ENCODE measurements around the gene RAI14.

The RAI14 gene

DNA sequence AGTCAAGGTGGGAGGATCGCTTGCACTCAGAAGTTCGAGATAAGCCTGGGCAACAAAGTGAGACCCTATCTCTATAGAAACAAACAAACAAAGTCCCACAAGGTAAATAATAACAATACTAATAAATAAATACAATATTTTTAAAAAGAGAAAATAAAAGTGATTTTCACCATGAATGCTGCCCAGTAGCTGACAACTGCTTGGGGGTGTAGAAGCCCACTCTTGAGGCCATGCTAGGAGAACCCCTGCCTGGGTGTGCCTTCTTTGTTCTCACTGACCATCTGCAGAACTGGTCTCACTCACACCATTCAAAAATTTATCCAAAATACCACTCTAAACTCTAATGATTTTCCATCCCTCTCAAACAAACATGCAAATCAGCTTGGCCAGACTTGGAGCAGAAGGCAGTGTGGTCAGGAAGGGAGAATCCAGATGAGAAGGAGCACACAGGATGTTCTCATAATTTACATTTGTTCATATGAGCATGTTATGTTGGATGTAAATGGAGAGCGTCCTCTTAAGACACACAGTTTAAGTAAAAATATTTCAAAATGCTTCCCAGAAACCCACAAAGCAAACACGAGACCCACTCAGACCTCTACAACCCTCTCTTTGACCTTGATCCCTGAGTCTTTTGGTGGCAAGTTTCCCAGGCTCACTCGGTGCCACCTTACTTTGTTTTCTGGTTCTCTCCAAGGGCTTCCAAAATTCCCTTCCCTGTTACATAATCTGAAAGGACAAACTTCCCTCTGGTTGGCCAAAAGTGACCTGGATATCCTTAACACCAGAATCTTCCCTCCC lies 7.9 kb upstream of the RAI14 start:
- DNase-seq (ENCODE audit: low spot score) = no peak

DNA sequence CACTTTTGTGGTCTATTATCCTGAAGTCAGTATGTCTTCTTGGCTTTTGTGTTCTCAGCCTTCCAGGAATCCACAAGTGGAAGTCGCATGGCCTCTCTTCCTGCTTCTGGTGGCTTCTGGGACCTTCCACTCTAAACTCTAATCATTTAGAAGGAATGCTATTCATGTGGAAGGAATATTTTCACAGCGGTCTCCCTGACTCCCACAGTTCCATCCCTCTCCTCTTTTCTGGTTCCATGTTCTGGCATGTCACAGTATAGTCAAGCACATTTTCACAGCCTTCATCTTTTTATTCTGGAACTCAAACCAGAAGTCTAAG lies 7.3 kb upstream of the RAI14 start:
- DNase-seq (ENCODE audit: low spot score) = no peak

DNA sequence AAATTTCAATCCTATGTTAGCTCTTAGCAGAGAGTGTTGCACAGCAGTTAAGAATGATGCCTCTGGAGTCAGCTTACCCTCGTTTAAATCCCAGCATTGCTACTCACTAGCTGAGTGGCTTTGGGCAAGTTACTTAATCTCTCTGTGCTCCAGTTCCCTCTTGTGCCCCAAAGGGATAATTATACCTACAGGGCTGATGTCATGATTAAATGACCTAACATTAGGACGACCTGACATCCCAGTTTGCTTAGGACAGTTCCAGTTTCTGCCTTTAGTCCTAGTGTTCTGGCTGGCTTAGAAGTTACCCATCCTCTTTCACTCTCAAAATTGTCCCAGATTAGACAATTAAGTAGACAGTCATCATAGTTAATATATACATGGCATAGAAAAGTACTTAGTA lies 4.3 kb upstream of the RAI14 start:
- no peak for DNase-seq (ENCODE audit: low spot score)

DNA sequence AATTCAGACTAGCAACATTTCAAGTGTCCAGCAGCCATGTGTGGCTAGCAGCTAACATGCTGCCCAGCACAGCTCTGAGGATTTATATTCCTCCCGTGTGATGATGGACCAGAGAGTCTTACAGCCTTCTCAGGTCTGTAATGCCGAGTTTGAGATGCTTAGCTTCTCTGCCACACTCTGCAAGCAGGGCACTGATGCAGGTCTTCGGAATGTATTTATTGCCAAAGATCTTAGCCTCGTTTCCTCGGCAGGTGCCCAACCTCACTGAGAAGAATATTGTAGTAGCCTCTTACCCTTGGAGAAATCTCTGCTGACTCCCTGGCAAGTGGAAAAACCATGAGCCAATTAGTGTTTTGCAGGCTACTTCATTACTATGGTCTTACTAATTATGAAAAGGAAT lies 3.7 kb upstream of the RAI14 start:
- DNase-seq (ENCODE audit: low spot score) = no peak

DNA sequence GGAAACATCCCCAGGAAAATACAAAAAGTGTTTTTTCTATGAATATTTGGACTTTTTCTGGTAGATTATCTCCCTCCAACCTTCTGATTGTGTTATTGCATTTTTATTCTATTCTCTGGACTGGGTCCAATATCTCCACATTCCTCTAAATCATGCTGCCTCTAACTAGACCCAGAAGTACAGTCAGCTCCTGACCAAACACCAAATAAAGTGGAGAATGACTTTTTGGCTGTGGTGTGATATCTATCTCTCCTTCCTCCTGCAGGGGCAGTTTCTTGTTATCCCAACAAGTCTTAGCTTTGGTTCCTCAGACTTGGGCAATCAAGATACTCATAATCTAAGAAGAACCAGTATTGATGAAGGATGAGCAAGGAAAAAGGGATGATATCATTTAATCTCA lies 3.2 kb upstream of the RAI14 start:
- DNase-seq (ENCODE audit: low spot score) = no peak

DNA sequence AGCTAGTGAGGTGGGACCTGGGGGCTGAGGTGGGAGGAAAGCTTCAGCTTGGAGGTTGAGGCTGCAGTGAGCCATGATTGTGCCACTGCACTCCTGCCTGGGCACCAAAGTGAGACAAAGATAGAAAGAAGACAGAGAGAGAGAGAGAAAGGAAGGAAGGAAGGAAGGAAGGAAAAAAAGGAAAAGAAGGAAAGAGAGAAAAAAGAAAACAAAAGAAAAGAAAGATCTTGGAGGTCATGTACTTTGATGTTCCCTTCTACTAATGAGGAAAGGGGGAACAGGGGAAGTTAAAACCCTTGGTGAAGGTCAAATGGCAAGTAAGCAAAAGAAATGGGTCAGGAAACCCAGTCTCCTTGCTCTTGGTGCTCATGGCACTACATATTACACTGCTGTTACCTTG lies 2.4 kb upstream of the RAI14 start:
- DNase-seq (ENCODE audit: low spot score) = no peak

DNA sequence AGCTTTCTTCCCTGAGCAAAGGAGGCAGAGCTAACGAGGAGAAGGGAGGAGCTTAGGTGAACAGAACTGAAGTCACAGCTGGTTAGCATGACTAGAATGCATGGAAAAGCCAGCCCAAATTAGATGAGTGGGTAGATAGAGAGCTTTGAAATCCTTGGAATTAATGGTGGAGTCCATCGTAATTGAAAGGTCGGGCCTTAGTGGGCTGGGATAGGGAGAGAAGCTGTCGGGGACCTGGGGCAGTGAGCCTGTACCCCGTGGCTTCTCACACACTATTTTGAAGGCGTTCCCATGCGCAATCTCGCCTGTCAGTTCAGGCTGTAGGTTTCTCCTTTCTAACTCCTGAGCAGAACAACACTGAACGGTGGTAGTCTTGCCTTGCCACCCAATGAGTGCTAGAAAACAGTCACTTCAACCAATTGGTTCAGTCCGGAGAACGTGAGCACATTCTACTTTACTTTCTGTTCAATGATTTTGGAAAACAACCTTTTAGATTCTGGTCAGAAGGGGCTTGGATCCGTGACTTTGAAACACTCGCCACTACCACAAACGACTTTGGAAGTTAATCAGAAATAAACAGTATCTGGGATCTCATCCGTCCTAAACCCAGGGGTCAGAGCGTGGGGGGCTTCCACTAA lies 655 bp upstream of the RAI14 start:
- DNase-seq (ENCODE audit: low spot score) = no peak

DNA sequence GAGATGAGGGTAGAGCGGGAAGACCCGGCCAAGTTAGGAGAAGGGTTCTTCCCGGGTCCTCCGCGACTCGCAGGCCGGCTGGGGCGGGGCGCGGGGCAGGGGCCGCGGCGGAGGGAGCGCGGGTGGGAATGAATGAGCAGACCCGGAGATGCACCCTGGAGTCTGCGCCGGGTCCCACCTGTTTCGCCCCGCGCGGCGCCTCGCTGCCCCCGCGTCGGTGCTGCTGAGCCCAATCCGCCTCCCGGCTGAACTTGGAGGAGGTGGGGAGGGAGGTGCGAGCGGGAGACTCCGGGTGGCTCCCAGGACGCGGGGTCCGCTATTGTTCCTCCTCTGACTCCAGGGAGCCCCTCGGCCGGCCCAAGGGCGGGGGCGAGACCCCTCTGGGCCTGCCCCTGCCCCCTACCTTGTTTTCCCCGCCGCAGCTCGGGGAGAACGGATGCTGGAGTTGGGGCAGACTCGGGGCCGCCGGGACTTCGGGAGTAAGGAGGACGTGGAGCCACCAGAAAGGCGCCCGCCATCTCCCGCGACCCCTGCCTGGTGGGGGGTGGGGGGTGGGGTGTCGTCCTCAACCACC lies 659 bp downstream of the RAI14 start:
- DNase-seq (ENCODE audit: low spot score) = no peak

DNA sequence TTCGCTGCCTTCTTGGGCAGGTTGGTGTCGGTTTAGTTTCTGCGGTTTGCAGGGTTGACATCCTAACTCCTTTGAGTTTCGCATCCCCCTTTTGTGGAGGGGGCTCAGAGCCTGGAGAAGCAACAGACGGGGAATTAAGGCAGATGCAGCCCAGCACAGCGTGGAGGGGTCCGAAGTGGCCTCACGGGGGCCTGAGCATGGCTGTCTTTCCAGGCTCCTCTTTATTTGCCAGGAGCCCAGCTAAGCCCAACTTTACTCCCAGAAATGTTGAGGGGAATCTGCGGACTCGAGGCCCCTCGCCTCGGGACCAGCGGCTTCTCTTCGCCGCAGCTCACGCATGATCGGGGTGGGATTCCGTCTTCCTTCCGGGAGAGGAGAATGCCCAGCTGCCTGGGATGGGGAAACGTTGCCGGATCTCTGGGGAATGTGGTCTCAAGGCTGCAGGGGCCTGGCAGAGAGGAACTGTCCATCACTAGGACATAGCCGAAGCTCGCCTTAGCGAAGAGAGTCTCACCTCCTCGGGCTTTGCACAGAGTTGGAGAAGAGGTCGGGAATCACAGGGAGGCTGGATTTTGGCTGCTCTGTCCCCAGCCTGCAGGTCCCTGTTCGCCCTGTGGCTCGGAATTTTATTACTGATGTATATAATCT lies 1.3 kb downstream of the RAI14 start:
- no peak for DNase-seq (ENCODE audit: low spot score)

DNA sequence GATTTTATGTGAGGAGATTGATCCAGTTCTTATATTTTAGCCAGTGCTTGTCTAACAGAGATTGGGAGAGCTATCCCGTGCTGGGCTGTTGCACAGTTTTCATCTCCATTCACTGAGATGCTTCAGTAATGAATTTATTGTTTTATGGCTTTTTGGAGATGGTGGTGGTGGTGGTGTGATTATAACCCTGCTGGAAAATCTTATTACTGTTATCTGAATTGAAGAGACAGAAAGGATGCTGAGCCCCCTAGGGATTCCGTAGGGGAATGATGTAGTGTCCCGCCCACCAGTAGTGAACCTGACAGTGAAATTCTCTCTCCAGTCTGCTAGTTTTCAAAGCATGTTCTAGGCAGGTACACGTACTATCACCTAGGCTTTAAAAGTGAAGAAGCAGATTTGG lies 1.9 kb downstream of the RAI14 start:
- DNase-seq (ENCODE audit: low spot score) = no peak

DNA sequence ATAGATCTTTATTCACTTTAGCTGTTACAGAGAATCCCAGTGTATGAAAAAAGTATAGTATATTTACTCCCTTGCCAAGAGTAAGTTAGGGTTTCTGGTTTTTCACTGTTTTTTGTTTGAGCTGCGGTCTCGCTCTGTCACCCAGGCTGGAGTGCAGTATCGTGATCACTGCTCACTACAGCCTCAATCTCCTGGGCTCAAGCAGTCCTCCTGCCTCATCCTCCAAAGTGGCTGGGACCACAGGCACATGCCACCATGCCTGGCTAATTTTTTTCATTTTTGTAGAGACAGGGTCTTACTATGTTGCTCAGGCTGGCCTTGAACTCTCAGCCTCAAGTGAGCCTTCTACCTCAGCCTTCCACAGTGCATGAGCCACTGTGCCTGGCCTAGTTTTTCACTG lies 3.0 kb downstream of the RAI14 start:
- no peak for DNase-seq (ENCODE audit: low spot score)

DNA sequence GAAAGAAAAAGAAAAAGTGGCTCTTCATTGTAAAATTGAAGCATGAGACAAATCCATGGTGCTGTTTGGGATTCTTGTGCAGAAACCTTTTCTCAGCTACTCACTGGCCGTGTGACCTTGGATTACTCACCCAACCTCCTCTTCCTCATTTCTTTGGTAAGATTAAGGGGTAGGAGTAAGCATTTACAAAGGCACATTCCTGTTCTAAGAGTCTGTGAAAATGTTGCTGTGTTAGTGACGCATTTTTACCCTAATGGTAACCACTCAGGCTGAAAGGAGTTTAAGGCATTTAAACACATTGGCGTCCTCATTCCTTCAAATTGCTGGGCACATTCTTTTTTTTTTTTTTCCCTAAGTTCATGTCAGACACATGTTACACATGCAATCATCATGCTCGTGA lies 4.3 kb downstream of the RAI14 start:
- DNase-seq (ENCODE audit: low spot score) = no peak

DNA sequence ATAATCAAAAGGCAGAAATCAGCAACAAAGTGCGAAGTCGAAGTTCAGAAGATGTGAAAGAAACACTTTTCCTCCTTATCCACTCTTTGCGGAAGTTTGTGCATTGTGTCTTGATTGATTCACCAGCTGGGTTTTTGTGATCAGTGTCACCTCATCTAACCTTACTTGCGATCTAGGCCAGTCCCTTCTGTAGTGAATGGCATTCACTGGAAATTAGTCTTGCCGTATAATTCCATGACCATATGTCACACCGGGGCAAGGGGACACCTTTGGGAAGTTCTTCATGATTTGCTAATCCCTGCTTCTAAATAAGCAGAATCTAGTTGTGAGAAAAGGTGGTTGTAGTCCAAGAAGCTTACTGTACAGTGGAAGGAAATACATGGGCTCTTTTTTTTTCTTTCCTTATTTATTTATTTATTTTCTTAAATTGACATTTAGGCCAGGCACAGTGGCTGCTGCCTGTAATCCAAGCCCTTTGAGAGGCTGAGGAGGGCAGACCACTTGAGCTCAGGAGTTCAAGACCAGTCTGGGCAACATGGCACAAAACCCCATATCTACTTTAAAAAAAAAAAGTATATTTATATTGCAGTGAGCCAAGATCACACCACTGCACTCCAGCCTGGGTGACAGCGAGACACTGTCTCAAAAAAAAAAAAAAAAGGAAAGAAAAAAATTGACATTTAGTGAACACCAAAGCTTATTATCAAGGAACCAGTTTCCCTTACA lies 7.8 kb downstream of the RAI14 start:
- DNase-seq (ENCODE audit: low spot score) = no peak

DNA sequence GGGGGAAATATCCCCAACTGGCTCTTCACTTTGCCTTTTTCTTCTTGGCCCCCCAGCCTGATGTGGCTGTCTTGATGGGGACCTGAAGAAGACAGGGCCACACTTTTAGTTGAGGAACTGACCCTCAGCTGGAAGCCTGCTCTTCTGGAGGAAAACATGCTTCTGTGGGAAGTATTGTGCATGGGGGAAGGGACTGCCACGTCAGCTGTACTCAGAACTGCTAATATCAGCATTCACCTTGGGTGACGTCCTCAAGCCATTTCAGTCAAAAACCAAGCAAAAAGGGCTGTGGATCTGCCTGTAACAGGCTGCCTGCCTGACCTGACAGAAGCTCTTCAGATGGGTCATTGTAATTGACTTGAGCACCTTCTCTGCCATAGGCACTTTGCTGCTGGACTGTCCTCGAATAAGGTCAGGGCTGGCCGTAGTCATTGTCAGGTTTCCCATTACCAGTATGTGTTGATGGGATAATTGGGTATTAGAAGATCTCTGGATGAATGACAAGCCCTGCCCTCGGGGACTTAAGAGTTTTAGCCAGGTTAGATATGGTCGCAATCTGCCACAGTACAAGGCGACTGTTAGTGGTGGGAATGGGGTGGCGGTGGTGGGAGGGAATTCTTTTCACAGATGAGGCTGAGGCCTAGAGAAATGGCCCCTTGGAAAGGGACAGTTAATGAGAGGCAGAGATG lies 10.4 kb downstream of the RAI14 start:
- DNase-seq (ENCODE audit: low spot score) = no peak

DNA sequence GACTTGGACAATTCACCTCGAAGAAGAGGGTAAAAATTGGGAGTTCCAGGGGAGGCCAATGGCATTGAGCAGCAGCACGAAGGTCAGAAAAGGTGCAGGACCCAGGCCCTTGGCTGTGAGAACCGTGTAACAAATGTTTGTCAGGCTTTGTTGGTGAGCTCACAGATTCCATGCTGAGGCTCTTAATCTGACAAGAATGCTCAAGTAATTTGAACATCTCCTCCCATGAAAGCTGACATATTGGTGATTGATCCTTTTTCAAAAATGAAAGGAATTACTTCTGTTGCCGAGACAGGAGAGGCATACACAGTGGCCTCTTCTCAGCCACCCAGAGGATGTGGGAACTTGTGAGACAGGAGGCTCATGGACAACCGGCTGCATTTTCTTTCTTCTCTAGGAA lies 11.6 kb downstream of the RAI14 start:
- no peak for DNase-seq (ENCODE audit: low spot score)

DNA sequence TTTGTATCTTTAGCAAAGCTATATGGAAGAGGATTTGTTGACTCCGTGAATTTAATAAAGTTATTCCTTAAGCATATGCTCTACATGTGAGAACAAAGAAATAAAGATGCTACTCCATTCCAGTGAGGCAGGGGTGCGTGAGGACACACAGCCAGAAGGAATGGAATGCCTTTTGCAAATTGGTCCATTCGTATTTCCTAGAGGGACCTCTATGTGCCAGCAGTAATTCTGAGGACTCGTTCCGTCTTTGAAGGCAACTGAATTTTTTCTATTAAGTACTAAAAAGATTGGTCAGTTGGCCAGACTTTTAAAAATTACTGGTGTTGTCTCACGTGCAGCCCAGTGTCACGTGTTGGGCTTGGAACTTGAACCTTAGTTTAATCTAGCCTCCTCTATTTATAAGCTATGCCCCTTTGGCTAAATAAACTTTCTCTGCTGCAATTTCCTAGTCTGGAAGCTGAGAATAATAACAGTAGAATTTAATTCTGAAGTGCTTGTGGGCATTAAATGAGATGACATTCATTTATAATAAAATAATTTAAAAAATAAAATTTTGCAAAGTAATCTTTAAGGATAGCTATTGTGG lies 13.9 kb downstream of the RAI14 start:
- no peak for DNase-seq (ENCODE audit: low spot score)

DNA sequence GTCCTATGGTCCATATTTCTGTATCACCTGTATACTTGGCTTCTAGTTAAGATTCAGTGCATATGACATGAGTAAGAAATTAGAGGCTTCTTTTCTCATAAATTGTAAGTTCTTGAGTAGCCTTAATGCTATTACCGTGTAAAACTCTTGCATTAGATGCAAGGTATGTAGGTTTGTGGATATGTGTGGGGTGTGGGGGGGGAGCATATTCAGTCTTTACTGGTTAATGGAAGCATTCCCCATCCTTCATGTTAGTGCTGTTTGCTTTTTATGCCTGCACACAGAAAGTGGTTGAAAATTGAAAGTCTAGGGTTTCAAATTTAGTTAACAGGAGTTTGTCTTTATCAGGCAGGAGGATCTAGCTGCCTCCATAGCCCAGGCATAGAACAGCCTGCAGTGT lies 16.1 kb downstream of the RAI14 start:
- no peak for DNase-seq (ENCODE audit: low spot score)

DNA sequence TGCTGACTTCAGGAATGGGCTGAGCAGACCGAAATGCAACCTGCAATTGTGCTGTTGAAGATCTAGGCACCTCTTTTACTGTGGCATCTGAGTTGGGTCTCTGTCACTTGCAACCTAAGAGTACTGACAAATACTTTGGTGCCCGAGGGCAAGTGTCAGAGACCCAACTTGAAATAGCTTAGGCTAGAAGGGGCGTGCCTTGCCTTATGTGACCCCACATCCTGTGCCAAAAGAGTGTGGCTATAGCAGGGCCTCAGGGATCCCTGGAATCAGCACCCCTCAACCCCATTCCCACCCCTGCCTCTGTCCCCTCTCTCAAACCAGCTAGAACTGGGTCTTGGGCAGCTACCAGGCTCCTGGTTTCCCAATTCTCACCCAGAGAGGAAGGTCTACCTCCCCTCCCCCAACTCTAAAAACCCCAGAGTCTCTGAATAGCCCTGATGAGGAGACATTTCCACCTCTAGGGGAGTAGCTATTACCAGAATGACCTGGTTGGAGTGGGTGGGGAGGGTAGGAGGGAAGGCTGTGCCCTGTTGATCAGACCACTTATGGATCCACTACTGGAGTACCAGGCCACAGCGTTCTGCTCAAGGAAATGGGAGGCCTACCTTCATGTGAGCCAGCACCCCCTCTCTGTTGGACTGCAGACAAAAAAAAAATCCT lies 17.5 kb downstream of the RAI14 start:
- DNase-seq (ENCODE audit: low spot score) = no peak

DNA sequence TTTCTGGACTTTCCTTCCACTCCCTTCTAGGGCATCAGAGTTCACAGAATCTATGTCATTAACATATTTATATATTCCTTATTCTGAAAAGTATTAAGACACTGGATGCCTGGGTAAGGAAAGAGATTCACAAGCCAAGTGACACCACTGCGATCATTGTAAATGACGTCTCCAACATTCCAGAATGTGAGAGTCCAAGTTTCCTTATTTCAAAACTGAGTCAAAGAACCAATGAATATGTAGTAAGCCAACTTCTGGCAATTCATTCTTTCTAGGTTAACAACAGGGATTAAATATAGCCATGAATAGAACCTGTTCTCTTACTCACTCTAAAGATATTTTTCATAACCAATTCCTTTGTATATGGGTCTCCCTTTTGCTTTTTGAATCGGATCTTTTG lies 18.1 kb downstream of the RAI14 start:
- no peak for DNase-seq (ENCODE audit: low spot score)

DNA sequence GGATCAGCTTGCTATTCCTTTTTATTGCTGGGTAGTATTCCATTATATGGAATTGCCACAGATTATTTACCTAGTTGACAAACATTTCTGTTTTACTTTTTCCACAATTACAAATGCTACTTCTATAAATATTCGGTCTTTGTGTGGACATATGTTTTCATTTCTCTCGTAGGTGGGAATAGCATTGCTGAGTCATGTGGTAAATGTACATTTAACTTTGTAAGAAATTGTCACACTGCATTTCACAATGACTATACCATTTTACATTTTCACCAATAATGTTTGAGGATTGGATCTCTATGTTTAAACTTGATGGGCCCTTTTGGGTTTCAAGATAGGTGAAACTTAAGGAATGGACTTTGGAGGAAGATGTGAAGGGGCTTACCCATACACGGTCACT lies 19.7 kb downstream of the RAI14 start:
- DNase-seq (ENCODE audit: low spot score) = no peak

DNA sequence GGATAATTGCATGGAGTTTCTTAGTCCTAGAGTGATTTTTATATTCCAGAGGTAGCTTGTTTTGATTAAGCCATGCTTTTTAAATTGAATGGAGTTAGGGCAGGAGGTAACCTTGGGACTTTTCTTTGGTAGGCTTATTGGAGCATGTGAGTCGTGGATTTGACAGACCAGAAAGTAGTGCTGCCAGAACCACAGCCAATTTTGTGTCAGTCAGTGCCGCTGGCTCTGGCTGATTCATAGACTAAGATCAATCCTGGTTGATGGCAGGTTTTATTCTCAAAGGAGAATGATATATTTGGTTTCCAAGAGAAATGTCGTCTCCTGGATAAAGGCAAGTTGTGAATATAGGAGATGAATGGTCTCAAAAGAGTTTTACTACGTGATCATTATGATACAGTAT lies 20.3 kb downstream of the RAI14 start:
- no peak for DNase-seq (ENCODE audit: low spot score)

Data from hematopoietic multipotent progenitor cell treated with erythropoietin and hydrocortisone succinate and interleukin-3 and kit ligand, for 15 days (in vitro differentiated cells).